ENCODE data around the gene PDCD5.

The PDCD5 gene

DNA sequence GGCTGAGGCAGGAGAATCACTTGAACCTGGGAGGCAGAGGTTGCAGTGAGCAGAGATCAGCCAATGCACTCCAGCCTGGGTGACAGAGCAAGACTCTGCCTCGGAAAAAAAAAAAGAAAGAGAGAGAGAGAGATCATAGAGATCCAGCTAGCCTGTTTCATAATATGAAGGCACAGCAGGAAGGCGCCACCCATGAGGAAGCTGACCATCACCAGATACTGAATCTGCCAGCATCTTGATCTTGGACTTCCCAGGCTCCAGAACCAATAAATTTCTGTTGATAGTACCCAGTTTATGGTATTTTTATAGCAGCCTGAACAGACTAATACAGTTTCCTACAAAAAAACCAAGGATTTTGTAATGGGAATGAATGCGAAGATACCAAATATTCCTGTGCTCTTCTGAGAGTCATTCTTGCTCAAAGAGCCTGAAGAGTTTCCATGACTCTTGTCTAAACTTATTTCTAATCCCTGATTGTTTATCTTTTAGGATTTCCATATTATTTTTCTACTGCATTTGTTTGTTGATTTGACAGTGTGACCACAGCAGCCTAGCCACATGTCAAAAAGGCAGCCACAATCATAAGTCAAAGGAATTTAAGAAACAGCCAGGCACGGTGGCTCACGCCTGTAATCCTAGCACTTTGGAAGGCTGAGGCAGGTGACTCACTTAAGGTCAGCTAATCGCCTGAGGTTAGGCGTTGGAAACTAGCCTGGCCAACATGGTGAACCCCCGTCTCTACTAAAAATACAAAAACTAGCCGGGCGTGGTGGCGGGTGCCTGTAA lies 37.7 kb upstream of the PDCD5 start:
- TF ChIP-seq, protein P1, sequence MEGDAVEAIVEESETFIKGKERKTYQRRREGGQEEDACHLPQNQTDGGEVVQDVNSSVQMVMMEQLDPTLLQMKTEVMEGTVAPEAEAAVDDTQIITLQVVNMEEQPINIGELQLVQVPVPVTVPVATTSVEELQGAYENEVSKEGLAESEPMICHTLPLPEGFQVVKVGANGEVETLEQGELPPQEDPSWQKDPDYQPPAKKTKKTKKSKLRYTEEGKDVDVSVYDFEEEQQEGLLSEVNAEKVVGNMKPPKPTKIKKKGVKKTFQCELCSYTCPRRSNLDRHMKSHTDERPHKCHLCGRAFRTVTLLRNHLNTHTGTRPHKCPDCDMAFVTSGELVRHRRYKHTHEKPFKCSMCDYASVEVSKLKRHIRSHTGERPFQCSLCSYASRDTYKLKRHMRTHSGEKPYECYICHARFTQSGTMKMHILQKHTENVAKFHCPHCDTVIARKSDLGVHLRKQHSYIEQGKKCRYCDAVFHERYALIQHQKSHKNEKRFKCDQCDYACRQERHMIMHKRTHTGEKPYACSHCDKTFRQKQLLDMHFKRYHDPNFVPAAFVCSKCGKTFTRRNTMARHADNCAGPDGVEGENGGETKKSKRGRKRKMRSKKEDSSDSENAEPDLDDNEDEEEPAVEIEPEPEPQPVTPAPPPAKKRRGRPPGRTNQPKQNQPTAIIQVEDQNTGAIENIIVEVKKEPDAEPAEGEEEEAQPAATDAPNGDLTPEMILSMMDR (IDR thresholded peaks at IDR 0.05; ENCODE audit: low read length, missing control alignments), result no peak
- H3K4me3 ChIP-seq (replicated peaks; ENCODE audit: low read depth, low read length), result no peak overlapping the region
- no peak for DNase-seq (ENCODE audit: low read depth)

DNA sequence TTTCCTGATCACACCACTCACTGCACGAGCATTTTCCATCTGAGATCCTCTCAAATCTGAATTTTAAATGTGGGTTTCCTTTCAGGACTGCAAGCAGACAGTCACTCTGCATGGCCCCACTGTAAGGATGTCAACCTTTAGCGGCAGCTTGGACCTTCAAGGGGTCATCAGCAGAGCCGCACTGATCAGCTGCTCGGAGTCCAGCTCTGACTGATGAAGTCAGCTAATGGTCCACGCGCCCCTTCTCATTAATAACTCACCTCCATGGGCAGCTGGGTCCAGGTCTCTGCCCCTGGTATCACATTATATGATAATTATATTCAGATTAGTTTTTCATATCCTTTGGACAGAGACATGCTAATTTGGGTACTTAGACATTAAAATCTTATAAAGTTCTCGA lies 36.1 kb upstream of the PDCD5 start:
- TF ChIP-seq, protein P1 (IDR thresholded peaks at IDR 0.05; ENCODE audit: low read length, missing control alignments), result no peak
- H3K4me3 ChIP-seq (replicated peaks; ENCODE audit: low read depth, low read length), result no peak overlapping the region

DNA sequence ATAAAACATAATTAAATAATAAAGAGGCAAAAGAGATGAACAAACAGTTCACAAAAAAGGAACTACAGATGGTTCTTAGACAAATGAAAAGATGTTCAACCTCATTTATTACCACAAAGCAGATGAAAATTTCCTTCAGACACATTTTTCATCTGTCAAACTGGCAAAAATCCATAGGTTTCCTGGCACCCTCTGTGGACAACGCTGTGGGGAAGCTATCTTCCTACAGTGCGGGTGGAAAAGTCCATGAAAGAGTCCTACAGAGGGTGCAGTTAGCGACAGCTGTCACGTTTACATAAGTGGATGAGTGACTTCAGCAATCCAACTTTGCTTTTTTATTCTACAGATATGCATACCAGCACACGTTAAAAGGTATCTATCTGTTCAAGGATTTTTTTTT lies 30.3 kb upstream of the PDCD5 start:
- no peak for DNase-seq (ENCODE audit: low read depth)
- TF ChIP-seq, protein P1 (IDR thresholded peaks at IDR 0.05; ENCODE audit: low read length, missing control alignments), result no peak
- H3K4me3 ChIP-seq (replicated peaks; ENCODE audit: low read depth, low read length), result no peak overlapping the region

More for the DNA sequence above, 36.1 kb upstream of the PDCD5 start:
- no peak for DNase-seq (ENCODE audit: low read depth)

DNA sequence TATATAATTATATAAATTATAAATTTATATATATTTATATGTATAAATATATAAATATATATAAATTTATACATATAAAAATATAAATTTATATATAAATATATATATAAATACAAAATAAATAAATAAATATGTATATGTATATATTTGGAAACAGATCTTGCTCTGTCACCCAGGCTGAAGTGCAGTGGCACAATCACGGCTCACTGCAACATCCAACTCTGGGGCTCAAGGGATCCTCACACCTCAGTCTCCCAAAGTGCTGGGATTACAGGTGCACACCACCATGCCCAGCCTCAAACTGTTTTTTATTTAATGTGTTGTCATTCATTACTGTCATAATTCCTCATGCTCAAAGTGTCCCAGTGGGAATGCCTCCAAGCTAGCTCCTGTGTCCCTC lies 25.2 kb upstream of the PDCD5 start:
- no peak overlapping the region for H3K4me3 ChIP-seq (replicated peaks; ENCODE audit: low read depth, low read length)
- TF ChIP-seq, protein P1 (IDR thresholded peaks at IDR 0.05; ENCODE audit: low read length, missing control alignments), result no peak
- no peak for DNase-seq (ENCODE audit: low read depth)

DNA sequence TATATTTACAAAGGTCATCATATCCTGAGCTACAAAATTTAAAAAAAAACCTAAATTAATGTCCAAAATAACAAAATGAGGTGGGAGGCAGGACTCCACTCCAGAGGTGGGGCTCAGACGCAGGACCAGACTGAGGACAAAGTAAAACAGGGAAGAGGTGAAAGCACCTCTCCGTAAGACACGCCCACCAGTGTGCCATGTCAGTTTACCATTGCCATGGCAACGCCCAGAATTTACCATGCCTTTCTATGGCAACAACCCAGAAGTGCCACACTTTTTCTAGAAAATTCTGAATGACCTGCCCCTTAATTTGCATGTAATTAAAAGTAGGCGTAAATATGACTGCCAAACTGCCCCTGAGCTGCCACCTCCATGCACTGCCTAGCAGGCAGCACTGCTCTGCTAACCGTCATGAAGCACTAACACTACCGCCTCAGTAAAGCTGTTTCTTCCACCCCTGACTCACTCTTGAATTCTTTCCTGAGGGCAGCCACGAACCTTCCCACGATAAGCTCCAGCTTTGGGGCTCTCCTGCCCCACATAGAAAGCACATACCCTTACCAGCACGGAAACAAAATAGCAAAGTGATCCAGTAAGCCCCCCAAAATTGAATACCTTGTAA lies 22.3 kb upstream of the PDCD5 start:
- DNase-seq (ENCODE audit: low read depth), result no peak
- TF ChIP-seq, protein P1 (IDR thresholded peaks at IDR 0.05; ENCODE audit: low read length, missing control alignments), result no peak
- no peak overlapping the region for H3K4me3 ChIP-seq (replicated peaks; ENCODE audit: low read depth, low read length)

DNA sequence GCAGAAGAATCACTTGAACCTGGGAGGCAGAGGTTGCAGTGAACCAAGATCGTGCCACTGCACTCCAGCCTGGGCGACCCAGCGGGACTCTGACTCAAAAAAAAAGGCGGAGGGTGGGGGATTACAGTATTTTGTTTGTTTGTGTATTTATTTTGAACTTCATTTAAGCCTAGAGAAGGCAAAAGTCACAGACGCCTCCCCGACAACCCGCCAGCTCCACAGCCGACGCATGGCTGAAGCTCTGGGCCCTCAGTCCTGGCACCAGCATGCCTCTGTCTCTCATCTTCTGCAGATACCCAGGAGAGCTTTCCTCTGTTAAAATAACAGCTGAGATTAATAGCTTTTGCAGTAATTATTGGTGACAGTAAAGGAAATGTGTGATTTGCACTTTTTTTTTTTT lies 17.2 kb upstream of the PDCD5 start:
- no peak overlapping the region for H3K4me3 ChIP-seq (replicated peaks; ENCODE audit: low read depth, low read length)
- no peak for DNase-seq (ENCODE audit: low read depth)
- TF ChIP-seq, protein P1 (IDR thresholded peaks at IDR 0.05; ENCODE audit: low read length, missing control alignments), result no peak
